Activated CD8-positive, alpha-beta T cell treated with anti-CD3 and anti-CD28 coated beads for 36 hours (primary cell): Measurements from ENCODE around the gene MYO16. TPM values are rescaled to one million over a fixed set of nuclear protein-coding genes. Genes with fewer than 3 reads are reported as not detected.

Source experiments
- ATAC-seq: fragments of 200-7000 bp; cut with Tn5 transposase; one replicate; pipeline ENCODE4 v1.10.0; 2021; ENCODE audit warnings: mild to moderate bottlenecking, moderate library complexity
- CTCF ChIA-PET: fragments of 350-600 bp; sonication (Branson Sonifier 250); formaldehyde crosslinking; loops from one replicate; lab custom pipeline; 2021; ENCODE audit warnings: antibody characterized with exemption; lab: Charles Lee
- POLR2A ChIA-PET: fragments of 350-600 bp; sonication (Branson Sonifier 250); formaldehyde crosslinking; loops from one replicate; lab custom pipeline; 2021; ENCODE audit warnings: antibody characterized with exemption; lab: Charles Lee
- DNase-seq: peaks from one replicate; pipeline ENCODE4 v3.0.0-alpha.2; 2020
- H3K27ac Mint-ChIP-seq: one replicate; pipeline ENCODE4 v1.8.0; 2021; ENCODE audit warnings: mild to moderate bottlenecking, mixed read lengths
- H3K27me3 Mint-ChIP-seq: one replicate; pipeline ENCODE4 v1.8.0; 2021; ENCODE audit warnings: mixed read lengths
- H3K36me3 Mint-ChIP-seq: one replicate; pipeline ENCODE4 v1.8.0; 2021; ENCODE audit warnings: low read depth, mixed read lengths
- H3K4me1 Mint-ChIP-seq: one replicate; pipeline ENCODE4 v1.8.0; 2021; ENCODE audit warnings: low read depth, mixed read lengths
- H3K4me3 Mint-ChIP-seq: one replicate; pipeline ENCODE4 v1.8.0; 2021; ENCODE audit warnings: mild to moderate bottlenecking, moderate library complexity, mixed read lengths
- H3K9me3 Mint-ChIP-seq: one replicate; pipeline ENCODE4 v1.8.0; 2021; ENCODE audit warnings: mixed read lengths
- CTCF ChIP-seq: fragments of 200-600 bp; IDR thresholded peaks from one replicate; pipeline ENCODE4 v1.8.0; 2022; ENCODE audit warnings: antibody characterized with exemption, mild to moderate bottlenecking
- intact Hi-C: fragments of 100-400 bp; cut with micrococcal nuclease; formaldehyde crosslinking; loops from one replicate; pipeline ENCODE4 v1.10.0; 2022
- total RNA-seq, 2 experiments: library from RNA; stranded (reverse); gene quantifications; one replicate each; pipeline ENCODE4 v1.2.3, GENCODE V29; 2021

MYO16 gene
- total RNA-seq, 2 experiments from 2014 or later, result not detected

GRCh38 chr13:109157275-109157674 lies 527.9 kb downstream of the MYO16 start:
- intact Hi-C loops, result no loop called here
- H3K9me3 Mint-ChIP-seq, result no peaks in the 10 kb centered on the region
- DNase-seq (no peak), ATAC-seq (no peak)
- peaks cover 2% of the 10 kb centered on the region for H3K4me1 Mint-ChIP-seq
- no peak overlapping the region for H3K4me3 Mint-ChIP-seq
- no peak for TF ChIP-seq CTCF
- POLR2A ChIA-PET, result no interaction called here
- no peak overlapping the region for H3K27ac Mint-ChIP-seq
- H3K27me3 Mint-ChIP-seq, result no peaks in the 10 kb centered on the region
- no peaks in the 10 kb centered on the region for H3K36me3 Mint-ChIP-seq
- CTCF ChIA-PET, result no interaction called here

- ATAC-seq (no peak), DNase-seq (no peak)
- POLR2A ChIA-PET, result no interaction called here
- TF ChIP-seq CTCF, result no peak
- Mint-ChIP-seq H3K27me3 (peaks cover 4% of the 10 kb centered on the region), H3K9me3 (no peaks in the 10 kb centered on the region), H3K36me3 (no peaks in the 10 kb centered on the region), H3K27ac (no peak overlapping the region), H3K4me1 (peaks cover 11% of the 10 kb centered on the region), H3K4me3 (no peak overlapping the region)
- CTCF ChIA-PET, result no interaction called here
- intact Hi-C loops, result no loop called here
These were observed 529.0 kb downstream of the MYO16 start for GRCh38 chr13:109158383-109158782.

- POLR2A ChIA-PET, result interaction anchor here (0.9 kb wide), 1 partner anchor 33 kb away, joined by 3 read pairs; no protein-coding TSS in a partner anchor
- ATAC-seq (no peak), DNase-seq (no peak)
- Mint-ChIP-seq H3K4me1 (peaks cover 11% of the 10 kb centered on the region), H3K9me3 (no peaks in the 10 kb centered on the region), H3K36me3 (no peaks in the 10 kb centered on the region), H3K27ac (no peak overlapping the region), H3K4me3 (no peak overlapping the region), H3K27me3 (peaks cover 5% of the 10 kb centered on the region)
- CTCF ChIA-PET, result no interaction called here
- intact Hi-C loops, result no loop called here
- TF ChIP-seq CTCF, result no peak
These were observed 530.4 kb downstream of the MYO16 start for GRCh38 chr13:109159650-109160309.

DNA sequence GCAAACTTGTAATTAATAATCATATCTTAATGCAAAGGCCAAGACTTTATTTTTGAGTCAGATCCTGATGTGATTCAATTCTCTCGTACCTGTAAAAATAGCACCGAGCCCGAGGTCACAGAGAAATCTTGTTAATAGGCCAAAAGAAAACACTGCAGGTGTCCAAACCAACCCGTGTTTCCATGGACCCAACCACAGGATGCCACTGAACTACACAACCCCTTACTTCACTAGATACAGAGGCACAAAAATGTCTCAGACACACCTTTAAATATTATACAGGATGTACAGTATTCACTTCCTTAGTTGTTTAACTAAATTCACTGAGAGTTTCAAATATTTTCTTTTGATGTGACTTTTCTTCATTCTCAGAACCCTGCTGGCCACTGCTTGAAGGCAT lies 530.9 kb downstream of the MYO16 start:
- intact Hi-C loops, result no loop called here
- no peaks in the 10 kb centered on the region for H3K9me3 Mint-ChIP-seq
- peaks cover 6% of the 10 kb centered on the region for H3K27me3 Mint-ChIP-seq
- POLR2A ChIA-PET, result no interaction called here
- no peak overlapping the region for H3K27ac Mint-ChIP-seq
- ATAC-seq (no peak), DNase-seq (no peak)
- no peak overlapping the region for H3K4me3 Mint-ChIP-seq
- no peak for TF ChIP-seq CTCF
- H3K4me1 Mint-ChIP-seq, result peaks cover 11% of the 10 kb centered on the region
- H3K36me3 Mint-ChIP-seq, result no peaks in the 10 kb centered on the region
- CTCF ChIA-PET, result no interaction called here

GRCh38 chr13:109160887-109161669 lies 531.7 kb downstream of the MYO16 start:
- H3K27me3 Mint-ChIP-seq, result peaks cover 8% of the 10 kb centered on the region
- DNase-seq (no peak), ATAC-seq (no peak)
- H3K4me1 Mint-ChIP-seq, result peaks cover 11% of the 10 kb centered on the region
- ChIA-PET CTCF (no interaction called here), POLR2A (no interaction called here)
- TF ChIP-seq CTCF, result no peak
- no peak overlapping the region for H3K27ac Mint-ChIP-seq
- intact Hi-C loops, result no loop called here
- H3K9me3 Mint-ChIP-seq, result no peaks in the 10 kb centered on the region
- no peak overlapping the region for H3K4me3 Mint-ChIP-seq
- no peaks in the 10 kb centered on the region for H3K36me3 Mint-ChIP-seq
